Astrocyte of the cerebellum (primary cell): ENCODE data around the gene BLACAT1.

Source experiments
- DNase-seq: peaks from one replicate; pipeline ENCODE4 v3.0.0-alpha.2; 2011; ENCODE audit warnings: low read depth
- H3K4me3 ChIP-seq: 2 replicates; pipeline ENCODE4 v1.5.1; 2011; ENCODE audit warnings: mild to moderate bottlenecking, low read depth, low read length, moderate library complexity
- in situ Hi-C: cut with HindIII; loops from 2 replicates; pipeline ENCODE4 v1.10.0; 2017; ENCODE audit warnings: low sequenced_read_pairs
- TF ChIP-seq, protein P1 (sequence below): IDR thresholded peaks from 2 replicates; pipeline ENCODE4 v1.5.1; 2012; ENCODE audit warnings: low read length, low read depth, moderate library complexity, mild to moderate bottlenecking; ENCODE audit errors: missing control alignments

BLACAT1 gene

DNA sequence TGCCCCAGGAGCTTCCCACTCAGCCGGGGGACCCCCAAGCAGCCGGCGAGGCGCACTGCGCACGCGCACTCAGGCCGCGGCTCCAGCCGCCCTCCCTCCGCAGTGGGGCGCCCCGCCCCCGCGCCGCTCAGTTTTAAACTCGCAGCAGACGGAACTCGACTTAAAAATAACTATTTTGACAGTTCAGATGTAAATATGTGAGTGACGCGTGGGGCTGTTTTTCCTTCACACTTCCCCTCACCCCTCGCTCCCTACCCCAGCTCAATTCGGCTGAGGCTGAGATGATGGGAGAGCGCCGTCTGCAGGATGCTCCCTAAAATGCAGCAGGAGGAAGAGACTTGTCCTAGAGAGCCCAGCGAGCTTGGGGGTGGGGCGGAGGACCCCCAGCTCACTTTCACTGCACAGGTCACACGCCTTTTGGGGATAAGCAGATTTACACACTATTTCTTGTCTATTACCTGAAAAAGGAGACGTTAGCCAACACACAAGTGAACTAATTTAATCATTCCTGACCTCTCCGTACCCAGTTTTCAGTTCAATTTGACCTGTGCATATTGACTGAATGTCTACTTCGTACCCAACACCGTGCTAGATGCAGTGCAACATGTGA, 25.0 kb downstream of the BLACAT1 start:
- peak overlapping the region; percentile 41 for H3K4me3 ChIP-seq
- TF ChIP-seq, protein P1, sequence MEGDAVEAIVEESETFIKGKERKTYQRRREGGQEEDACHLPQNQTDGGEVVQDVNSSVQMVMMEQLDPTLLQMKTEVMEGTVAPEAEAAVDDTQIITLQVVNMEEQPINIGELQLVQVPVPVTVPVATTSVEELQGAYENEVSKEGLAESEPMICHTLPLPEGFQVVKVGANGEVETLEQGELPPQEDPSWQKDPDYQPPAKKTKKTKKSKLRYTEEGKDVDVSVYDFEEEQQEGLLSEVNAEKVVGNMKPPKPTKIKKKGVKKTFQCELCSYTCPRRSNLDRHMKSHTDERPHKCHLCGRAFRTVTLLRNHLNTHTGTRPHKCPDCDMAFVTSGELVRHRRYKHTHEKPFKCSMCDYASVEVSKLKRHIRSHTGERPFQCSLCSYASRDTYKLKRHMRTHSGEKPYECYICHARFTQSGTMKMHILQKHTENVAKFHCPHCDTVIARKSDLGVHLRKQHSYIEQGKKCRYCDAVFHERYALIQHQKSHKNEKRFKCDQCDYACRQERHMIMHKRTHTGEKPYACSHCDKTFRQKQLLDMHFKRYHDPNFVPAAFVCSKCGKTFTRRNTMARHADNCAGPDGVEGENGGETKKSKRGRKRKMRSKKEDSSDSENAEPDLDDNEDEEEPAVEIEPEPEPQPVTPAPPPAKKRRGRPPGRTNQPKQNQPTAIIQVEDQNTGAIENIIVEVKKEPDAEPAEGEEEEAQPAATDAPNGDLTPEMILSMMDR: peak; percentile 95
- DNase-seq: no peak
- in situ Hi-C loops: no loop called here

DNA sequence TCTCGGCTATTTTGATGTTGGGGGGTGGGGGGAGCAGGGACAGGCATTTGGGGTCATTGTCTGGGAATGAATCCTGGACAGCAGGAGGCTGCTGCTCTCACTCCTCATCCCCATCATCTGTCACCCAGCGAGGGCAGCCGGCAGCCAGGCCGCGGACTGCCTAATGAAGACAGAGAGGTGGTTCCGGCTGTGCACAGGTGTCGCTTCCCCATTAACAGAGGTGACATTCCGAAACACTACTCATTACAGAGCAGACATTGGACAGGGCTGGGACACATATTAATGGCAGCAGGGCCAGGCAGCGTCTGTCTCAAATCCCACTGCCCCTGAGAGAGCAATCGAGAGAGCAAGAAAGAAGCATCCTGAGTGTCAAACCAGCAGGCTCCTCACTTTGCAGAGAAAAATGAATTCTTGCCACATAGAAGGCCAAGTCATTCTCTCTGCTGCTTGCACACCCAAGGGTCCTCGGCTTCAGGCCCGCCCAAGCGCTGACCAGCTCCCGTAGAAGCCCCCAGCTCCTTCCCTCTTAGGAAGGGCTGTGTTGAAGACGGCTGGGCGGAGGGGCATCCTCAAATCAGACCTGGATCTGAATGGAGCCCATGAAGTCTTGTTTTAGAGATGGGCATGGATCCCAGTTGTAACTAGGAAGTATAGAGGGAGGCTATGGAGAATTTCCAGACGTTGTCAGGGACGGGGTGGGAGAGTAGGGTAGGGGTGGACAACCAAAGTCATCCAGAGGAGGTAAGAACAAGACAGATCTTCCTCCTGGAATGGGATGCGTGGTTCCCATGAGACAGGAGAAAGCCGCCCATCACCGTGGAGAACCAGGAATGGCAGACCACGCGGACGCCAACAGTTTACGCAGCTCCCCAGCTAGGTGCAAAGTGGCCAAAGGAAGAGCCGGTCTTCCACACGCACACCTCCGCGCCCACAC, 25.8 kb downstream of the BLACAT1 start:
- TF ChIP-seq, protein P1: no peak
- DNase-seq: no peak
- peak overlapping the region; percentile 41 for H3K4me3 ChIP-seq
- in situ Hi-C loops: no loop called here

DNA sequence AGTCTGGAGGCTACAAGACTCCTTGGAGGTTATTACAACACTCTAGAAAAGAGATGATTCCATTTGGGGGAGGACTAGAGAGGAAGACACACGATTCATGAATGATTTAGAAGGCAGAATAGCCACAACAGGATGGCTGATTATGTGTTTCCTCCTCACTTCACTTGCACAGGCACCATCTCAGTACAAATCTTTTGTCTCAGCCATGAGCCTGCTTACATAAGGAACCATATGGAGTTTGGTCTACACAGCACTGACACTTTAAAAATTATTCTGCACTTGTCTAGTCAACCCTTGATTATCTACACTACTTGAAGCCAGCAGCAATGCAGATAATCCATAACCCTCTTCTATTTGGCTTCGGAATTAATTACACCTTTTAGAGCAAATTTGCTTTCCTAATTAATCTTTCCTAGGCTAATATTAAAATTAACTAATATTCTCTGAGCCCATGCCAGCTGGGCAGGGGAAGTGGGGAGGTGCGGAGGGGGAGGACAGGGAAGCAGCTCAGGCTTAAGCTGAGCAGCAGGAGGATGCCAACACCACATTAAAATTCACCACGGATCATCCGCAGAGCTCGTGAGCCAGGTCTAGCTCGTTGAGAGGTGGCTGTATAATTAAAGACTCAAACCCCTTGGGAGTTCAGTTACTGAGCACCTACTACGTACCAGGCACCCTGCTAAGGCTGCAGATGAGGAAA, 30.8 kb downstream of the BLACAT1 start:
- TF ChIP-seq, protein P1: no peak
- no peak for DNase-seq
- in situ Hi-C loops: no loop called here
- no peak overlapping the region for H3K4me3 ChIP-seq

DNA sequence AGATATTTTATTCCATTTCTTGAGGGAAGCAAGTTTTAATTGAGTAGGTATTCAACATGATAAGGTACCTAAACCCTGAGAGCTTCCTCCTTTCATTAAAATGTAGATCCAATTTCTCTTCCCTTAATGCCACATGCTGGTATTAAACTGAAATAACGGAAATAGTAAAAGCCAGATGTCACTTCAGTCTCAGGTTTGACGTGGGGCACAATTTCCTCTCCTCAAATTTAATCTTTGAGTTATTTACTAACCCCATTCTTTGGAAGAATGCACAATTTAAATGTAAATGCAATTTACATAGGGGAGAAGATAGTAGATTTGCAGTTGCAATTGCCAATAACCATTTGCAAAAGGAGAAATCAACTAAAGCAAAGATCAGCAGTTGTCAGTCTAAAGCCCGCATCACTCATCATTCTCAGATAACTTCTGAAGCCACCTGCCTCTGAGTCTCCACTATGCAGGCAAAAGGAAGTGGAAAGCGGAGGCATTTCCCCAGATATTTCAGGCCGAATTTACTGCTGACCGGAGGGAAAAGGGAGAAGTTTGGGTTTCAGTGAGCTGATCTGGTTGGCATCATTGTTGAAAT, 31.9 kb downstream of the BLACAT1 start:
- no peak for DNase-seq
- in situ Hi-C loops: no loop called here
- TF ChIP-seq, protein P1: no peak
- no peak overlapping the region for H3K4me3 ChIP-seq

DNA sequence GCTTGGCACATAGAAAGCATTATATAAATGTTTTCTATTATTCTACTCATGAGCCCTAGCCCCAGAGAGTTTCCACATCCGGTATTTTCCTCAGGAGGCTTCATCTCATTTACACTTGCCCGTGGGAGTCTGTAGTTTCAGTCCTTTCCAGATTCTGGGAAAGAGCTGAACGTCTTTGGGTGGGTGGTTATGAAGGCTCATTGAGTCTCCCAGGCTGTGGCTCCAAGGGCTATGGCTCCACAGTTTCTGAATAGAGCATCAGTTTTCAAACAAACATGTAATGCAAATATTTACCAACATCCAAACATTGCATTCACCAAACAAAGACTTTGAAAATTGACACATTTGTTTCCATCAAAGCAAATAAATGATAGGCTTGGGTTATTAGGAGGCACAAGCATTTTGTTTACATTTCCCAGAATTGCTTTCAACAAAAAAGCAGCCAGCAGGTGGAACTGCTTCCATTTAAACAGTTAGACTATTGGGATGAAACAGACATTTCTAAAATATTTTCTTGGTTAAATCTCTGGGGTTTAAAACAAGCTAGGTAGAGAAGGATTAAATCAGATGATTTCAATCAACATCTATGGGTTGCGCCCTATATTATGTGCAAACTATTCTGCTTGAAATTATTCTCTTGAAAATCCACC, 32.7 kb downstream of the BLACAT1 start:
- TF ChIP-seq, protein P1: no peak
- in situ Hi-C loops: no loop called here
- no peak for DNase-seq
- no peak overlapping the region for H3K4me3 ChIP-seq

DNA sequence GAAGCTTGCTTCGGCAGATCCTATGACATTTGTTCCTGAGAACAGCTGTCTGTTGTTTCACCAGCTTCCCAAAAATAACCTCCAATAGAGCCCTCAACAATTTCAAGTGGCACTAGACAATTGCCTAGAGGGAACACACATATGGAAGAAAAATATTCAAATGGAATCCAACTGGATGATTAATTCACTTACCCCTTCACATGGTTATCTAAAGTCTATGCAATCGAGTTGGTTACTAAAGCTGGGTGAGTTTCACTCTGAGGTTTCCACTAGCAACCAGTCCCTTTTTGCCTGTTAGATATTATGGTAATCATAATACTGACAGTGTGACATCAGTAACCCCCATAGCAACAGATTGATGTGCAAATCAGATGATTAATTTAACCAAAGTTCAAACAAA, 34.0 kb downstream of the BLACAT1 start, which contains the start of gene LEMD1:
Gene LEMD1 (minus strand): TSS at position 259 of the 400 bp plus-strand sequence. CDS start 1,520 bp downstream, outside the sequence.
- no peak within 1 kb of the TSS for H3K4me3 ChIP-seq

More for the DNA sequence above, 34.0 kb downstream of the BLACAT1 start, which contains the start of gene LEMD1:
- in situ Hi-C loops: no loop called here
- DNase-seq: no peak
- TF ChIP-seq, protein P1: no peak
